GM12878 (cell line): Measurements from ENCODE around the gene COL5A1. TPM values are rescaled to one million over a fixed set of nuclear protein-coding genes. Genes with fewer than 3 reads are reported as not detected.

Experiments used
- ATAC-seq: fragments of 200-7000 bp; cut with Tn5 transposase; 3 replicates; pipeline ENCODE4 v1.9.1; 2020; ENCODE audit warnings: mild to moderate bottlenecking, moderate library complexity
- BruUV-seq: library from RNA; stranded (reverse); fragments of 400-500 nt; replicated peaks from 2 replicates; lab custom pipeline; 2021; lab: Mats Ljungman, UMichigan
- CTCF ChIA-PET: fragments of 300-600 bp; sonication (Branson Sonifier 250); formaldehyde crosslinking; extraction: SDS; loops from one replicate; lab custom pipeline; 2021; ENCODE audit warnings: inconsistent platforms; lab: Yijun Ruan, JAX
- POLR2A ChIA-PET: fragments of 350-600 bp; formaldehyde crosslinking; extraction: SDS; loops from one replicate; lab custom pipeline; 2021; ENCODE audit warnings: inconsistent platforms; lab: Charles Lee
- RAD21 ChIA-PET: fragments of 300-600 bp; sonication (Branson Sonifier 250); formaldehyde crosslinking; loops from one replicate; lab custom pipeline; 2023; ENCODE audit warnings: antibody characterized with exemption; ENCODE audit not compliant: unreplicated experiment; lab: Charles Lee
- SMC1A ChIA-PET: fragments of 300-600 bp; sonication (Branson Sonifier 250); formaldehyde crosslinking; loops from one replicate; lab custom pipeline; 2023; ENCODE audit not compliant: unreplicated experiment, uncharacterized antibody; lab: Charles Lee
- DNase-seq: peaks from one replicate; pipeline ENCODE4 v3.0.0-alpha.2; 2011; ENCODE audit warnings: low read depth, low spot score
- FAIRE-seq: peaks from 3 replicates; lab custom pipeline; 2011; peaks lifted over from hg19 to GRCh38; lab: Jason Lieb, UNC
- H2AFZ ChIP-seq: 2 replicates; pipeline ENCODE4 v1.6.0; 2011; ENCODE audit warnings: low read depth, low read length, control low read depth; ENCODE audit not compliant: control insufficient read depth
- H3K27ac ChIP-seq: 2 replicates; pipeline ENCODE4 v1.5.1; 2011; ENCODE audit warnings: control low read depth; ENCODE audit not compliant: control insufficient read depth, insufficient read depth
- H3K27me3 ChIP-seq, 2 experiments: replicated peaks in 1 of 2; 2 replicates each; pipeline versions ENCODE4 v1.6.0 to v1.6.1; 2011; ENCODE audit warnings: low read length in 1 of 2; ENCODE audit not compliant: control insufficient read depth in 2 of 2, insufficient read depth in 2 of 2
- H3K36me3 ChIP-seq, 2 experiments: 2 replicates each; pipeline ENCODE4 v1.5.1; 2011; ENCODE audit warnings: low read length in 1 of 2; ENCODE audit not compliant: control insufficient read depth in 2 of 2, insufficient read depth in 2 of 2
- H3K4me1 ChIP-seq: 2 replicates; pipeline ENCODE4 v1.6.1; 2011; ENCODE audit warnings: mild to moderate bottlenecking, low read length, moderate library complexity, mixed read lengths; ENCODE audit not compliant: control insufficient read depth, insufficient read depth
- H3K4me2 ChIP-seq: 2 replicates; pipeline ENCODE4 v1.6.0; 2011; ENCODE audit warnings: control low read depth; ENCODE audit not compliant: control insufficient read depth, insufficient read depth
- H3K4me3 ChIP-seq: fragments of 200-600 bp; sonication (generic); 2 replicates; pipeline ENCODE4 v1.5.1; 2016
- H3K79me2 ChIP-seq: 2 replicates; pipeline ENCODE4 v1.6.0; 2011; ENCODE audit warnings: low read length; ENCODE audit not compliant: control insufficient read depth, insufficient read depth
- H3K9ac ChIP-seq: 2 replicates; pipeline ENCODE4 v1.8.0; 2011; ENCODE audit warnings: low read length, control low read depth, mixed read lengths; ENCODE audit not compliant: control insufficient read depth, insufficient read depth
- H3K9me3 ChIP-seq: replicated peaks from 3 replicates; pipeline ENCODE4 v1.5.1; 2011; ENCODE audit warnings: mild to moderate bottlenecking, low read length; ENCODE audit not compliant: control insufficient read depth, insufficient read depth
- H4K20me1 ChIP-seq: 2 replicates; pipeline ENCODE4 v1.6.0; 2011; ENCODE audit not compliant: control insufficient read depth, insufficient read depth
- BHLHE40 ChIP-seq, 2 experiments: fragments of 450-650 bp in 1 of 2; IDR thresholded peaks; 2 replicates each; pipeline ENCODE4 v1.6.1; 2011 to 2017; ENCODE audit warnings: low read depth in 2 of 2, borderline replicate concordance in 1 of 2, improper control_type of control experiment in 1 of 2, low read length in 1 of 2, mild to moderate bottlenecking in 1 of 2
- CHD4 ChIP-seq: fragments of 200-600 bp; sonication (generic); IDR thresholded peaks from 2 replicates; pipeline ENCODE4 v1.6.1; 2016; ENCODE audit warnings: mild to moderate bottlenecking
- MEF2B ChIP-seq: fragments of 450-650 bp; IDR thresholded peaks from 2 replicates; pipeline ENCODE4 v1.6.1; 2018; ENCODE audit warnings: mild to moderate bottlenecking, moderate library complexity; ENCODE audit not compliant: partially characterized antibody, poor library complexity, severe bottlenecking
- NBN ChIP-seq: fragments of 450-650 bp; IDR thresholded peaks from 2 replicates; pipeline ENCODE4 v1.6.1; 2016
- NFXL1 ChIP-seq: fragments of 450-650 bp; IDR thresholded peaks from 2 replicates; pipeline ENCODE4 v1.6.1; 2017; ENCODE audit warnings: antibody characterized with exemption, mild to moderate bottlenecking, borderline replicate concordance
- NRF1 ChIP-seq: conservative IDR thresholded peaks from 2 replicates; pipeline ENCODE4 v1.6.1; 2011; ENCODE audit warnings: mild to moderate bottlenecking, low read depth, low read length, improper control_type of control experiment
- WGBS: methylation state at CpG from one replicate; pipeline ENCODE4 v1.1.6; 2016; ENCODE audit warnings: low lambda C conversion rate; ENCODE audit not compliant: insufficient replicate concordance, insufficient coverage; ENCODE audit errors: missing lambda C conversion rate; 5-methylcytosine and 5-hydroxymethylcytosine counted together
- in situ Hi-C: fragments of 300-500 bp; cut with MboI; formaldehyde crosslinking; loops from 9 replicates; pipeline ENCODE4 v1.14.3; 2018; ENCODE audit warnings: mixed read lengths
- intact Hi-C: fragments of 100-400 bp; cut with micrococcal nuclease; formaldehyde crosslinking; loops from one replicate; pipeline ENCODE4 v1.14.2; 2022; ENCODE audit not compliant: unreplicated experiment
- polyA plus RNA-seq, 11 experiments: library from polyadenylated mRNA; depleted of rRNA in 4 of 11; unstranded in 6 of 11; stranded (reverse) in 5 of 11; fragments of >200 nt; fragmentation: Nextera tagmentation in 4 of 11; fragmentation: Illumina TruSeq in 1 of 11; extraction: Ambion mirVana in 4 of 11; extraction: Trizol in 1 of 11; gene quantifications; 1 replicate in 1 of 11; 2 replicates in 10 of 11; pipeline versions ENCODE4 v1.2.1 to v1.2.3, GENCODE V29; 2011 to 2016; ENCODE audit warnings: inconsistent platforms in 2 of 11, missing spikeins in 2 of 11, low read depth in 1 of 11
- total RNA-seq, 4 experiments: library from RNA; depleted of rRNA in 3 of 4; stranded (reverse); fragments of >200 nt in 3 of 4; fragmentation: Illumina TruSeq in 1 of 4; extraction: Trizol in 1 of 4; gene quantifications; 2 replicates each; pipeline versions ENCODE4 v1.2.1 to v1.2.3, GENCODE V29; 2013 to 2021
- TF ChIP-seq, protein P1 (sequence below): fragments of 150-350 bp; IDR thresholded peaks from 2 replicates; pipeline ENCODE4 v1.6.1; 2016; ENCODE audit warnings: low read depth, low read length
- TF ChIP-seq, protein P2 (sequence below): fragments of 450-650 bp; IDR thresholded peaks from 2 replicates; pipeline ENCODE4 v1.6.1; 2017; ENCODE audit warnings: borderline replicate concordance

COL5A1 gene
- total and polyA plus RNA-seq, 10 of the 15 experiments (the other 5 are each of a cell fraction or from before 2014, with no cell fraction given), result under 0.01 to 0.15 (median 0.13) TPM; not detected in 4

DNA sequence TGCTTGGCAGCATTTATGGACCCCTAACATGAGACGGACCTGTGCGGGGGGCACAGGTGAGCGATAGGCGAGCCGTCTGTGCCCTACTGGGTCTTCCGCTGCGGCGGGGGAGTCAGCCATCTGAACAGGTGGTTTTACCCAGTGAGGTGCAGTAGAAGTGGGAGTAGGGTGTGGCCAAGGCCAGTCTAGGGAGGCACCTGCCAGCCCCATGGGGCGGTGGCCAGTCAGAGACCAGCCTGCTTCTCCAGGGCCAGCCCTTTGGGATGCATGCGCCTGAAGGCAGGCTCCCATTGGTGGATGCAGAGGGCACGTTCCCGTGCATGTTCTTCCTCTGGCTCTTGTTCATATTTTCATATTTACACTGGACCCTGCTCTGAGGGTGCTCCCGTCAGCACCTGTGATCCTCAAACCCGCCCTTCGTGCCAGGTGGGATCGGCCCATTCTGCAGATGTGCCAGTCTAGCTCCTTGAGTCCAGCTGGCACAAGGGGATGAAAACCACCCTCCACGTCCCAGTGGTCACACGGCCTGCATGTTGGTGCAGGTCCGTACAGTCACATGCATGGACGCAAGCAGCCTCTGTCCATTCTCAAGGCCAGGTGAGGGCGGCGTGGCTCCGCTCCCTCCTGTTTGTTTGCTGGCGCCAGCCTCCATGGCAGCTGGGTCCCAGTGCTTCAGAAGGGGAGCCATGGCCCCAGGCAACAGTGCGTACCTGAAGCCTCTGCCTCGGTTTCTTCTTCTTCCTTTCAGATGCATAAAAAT lies 9.0 kb downstream of the COL5A1 start (continued):
- TF ChIP-seq, protein P1, sequence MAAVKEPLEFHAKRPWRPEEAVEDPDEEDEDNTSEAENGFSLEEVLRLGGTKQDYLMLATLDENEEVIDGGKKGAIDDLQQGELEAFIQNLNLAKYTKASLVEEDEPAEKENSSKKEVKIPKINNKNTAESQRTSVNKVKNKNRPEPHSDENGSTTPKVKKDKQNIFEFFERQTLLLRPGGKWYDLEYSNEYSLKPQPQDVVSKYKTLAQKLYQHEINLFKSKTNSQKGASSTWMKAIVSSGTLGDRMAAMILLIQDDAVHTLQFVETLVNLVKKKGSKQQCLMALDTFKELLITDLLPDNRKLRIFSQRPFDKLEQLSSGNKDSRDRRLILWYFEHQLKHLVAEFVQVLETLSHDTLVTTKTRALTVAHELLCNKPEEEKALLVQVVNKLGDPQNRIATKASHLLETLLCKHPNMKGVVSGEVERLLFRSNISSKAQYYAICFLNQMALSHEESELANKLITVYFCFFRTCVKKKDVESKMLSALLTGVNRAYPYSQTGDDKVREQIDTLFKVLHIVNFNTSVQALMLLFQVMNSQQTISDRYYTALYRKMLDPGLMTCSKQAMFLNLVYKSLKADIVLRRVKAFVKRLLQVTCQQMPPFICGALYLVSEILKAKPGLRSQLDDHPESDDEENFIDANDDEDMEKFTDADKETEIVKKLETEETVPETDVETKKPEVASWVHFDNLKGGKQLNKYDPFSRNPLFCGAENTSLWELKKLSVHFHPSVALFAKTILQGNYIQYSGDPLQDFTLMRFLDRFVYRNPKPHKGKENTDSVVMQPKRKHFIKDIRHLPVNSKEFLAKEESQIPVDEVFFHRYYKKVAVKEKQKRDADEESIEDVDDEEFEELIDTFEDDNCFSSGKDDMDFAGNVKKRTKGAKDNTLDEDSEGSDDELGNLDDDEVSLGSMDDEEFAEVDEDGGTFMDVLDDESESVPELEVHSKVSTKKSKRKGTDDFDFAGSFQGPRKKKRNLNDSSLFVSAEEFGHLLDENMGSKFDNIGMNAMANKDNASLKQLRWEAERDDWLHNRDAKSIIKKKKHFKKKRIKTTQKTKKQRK, result no peak
- TF ChIP-seq NFXL1, result no peak
- no peak for TF ChIP-seq CHD4
- TF ChIP-seq NBN, result no peak
- no peak for TF ChIP-seq BHLHE40 (IDR thresholded peaks at IDR 0.05; ENCODE audit: borderline replicate concordance in 1 of 2, low read depth in 2 of 2, low read length in 1 of 2)

DNA sequence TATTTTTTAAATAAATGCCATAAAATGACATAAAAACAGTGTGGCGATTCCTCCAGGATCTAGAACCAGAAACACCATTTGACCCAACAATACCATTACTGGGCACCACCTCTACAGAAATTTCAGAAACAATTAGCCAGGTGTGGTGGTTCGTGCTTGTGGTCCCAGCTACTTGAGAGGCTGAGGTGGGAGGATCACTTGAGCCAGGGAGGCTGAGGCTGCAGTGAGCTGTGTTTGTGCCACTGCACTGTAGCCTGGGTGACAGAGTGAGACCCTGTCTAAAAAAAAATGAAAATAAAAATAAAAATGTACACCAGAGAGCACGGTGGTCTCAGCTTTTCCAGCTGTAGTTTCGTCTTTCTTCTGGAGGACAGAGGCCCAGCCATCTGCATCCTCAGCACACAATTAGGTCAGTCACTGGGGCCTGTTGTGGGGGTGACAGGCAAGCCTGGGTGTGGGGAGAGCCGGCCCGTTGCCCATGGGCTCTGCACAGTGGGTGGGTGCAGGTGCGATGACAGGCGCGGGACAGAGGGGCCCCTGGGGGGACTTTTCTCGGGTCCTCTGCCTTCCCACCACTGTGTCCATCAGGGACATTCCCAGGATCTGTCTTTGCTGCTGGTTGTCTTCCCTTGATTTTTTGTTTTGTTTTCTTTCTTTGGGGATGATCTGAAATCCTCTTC lies 9.8 kb downstream of the COL5A1 start:
- no TSS peak for BruUV-seq
- DNase-seq, result no peak
- CTCF ChIA-PET, result no interaction called here
- 43% methylated on average over 10 of the region's 10 CpGs for WGBS
- RAD21 ChIA-PET, result no interaction called here
- Histone ChIP-seq H3K27ac (no peak overlapping the region), H3K27me3 (no peaks in the 10 kb centered on the region), H2AFZ (no peak overlapping the region), H3K4me2 (no peak overlapping the region), H3K36me3 (no peaks in the 10 kb centered on the region), H3K9ac (no peak overlapping the region), H3K79me2 (no peaks in the 10 kb centered on the region), H3K4me3 (no peak overlapping the region), H4K20me1 (no peaks in the 10 kb centered on the region), H3K4me1 (no peaks in the 10 kb centered on the region), H3K9me3 (no peaks in the 10 kb centered on the region)
- in situ Hi-C loops, result no loop called here
- POLR2A ChIA-PET, result no interaction called here
- SMC1A ChIA-PET, result no interaction called here
- ATAC-seq, result no peak
- intact Hi-C loops, result no loop called here
- TF ChIP-seq, protein P2, sequence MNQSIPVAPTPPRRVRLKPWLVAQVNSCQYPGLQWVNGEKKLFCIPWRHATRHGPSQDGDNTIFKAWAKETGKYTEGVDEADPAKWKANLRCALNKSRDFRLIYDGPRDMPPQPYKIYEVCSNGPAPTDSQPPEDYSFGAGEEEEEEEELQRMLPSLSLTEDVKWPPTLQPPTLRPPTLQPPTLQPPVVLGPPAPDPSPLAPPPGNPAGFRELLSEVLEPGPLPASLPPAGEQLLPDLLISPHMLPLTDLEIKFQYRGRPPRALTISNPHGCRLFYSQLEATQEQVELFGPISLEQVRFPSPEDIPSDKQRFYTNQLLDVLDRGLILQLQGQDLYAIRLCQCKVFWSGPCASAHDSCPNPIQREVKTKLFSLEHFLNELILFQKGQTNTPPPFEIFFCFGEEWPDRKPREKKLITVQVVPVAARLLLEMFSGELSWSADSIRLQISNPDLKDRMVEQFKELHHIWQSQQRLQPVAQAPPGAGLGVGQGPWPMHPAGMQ, result no peak
- TF ChIP-seq MEF2B, result no peak
- no peak for TF ChIP-seq NRF1
- FAIRE-seq, result no peak
